SK-N-SH treated with all-trans-retinoic acid at 6 μM for 48 hours (cell line): ENCODE data around the gene ASAH2B.

ENCODE experiments used
- ATAC-seq: fragments of 200-7000 bp; cut with Tn5 transposase; 3 replicates; pipeline ENCODE4 v1.9.1; 2020; ENCODE audit warnings: mild to moderate bottlenecking, moderate library complexity
- ARNTL ChIP-seq: fragments of 450-650 bp; formaldehyde crosslinking; IDR thresholded peaks from 2 replicates; pipeline ENCODE4 v1.5.0; 2020; ENCODE audit warnings: low read depth, mild to moderate bottlenecking, moderate library complexity, borderline replicate concordance
- BACH2 ChIP-seq: fragments of 250-450 bp; sonication (Bioruptor Pico); IDR thresholded peaks from 2 replicates; pipeline ENCODE4 v1.9.0; 2021; ENCODE audit warnings: mild to moderate bottlenecking, borderline replicate concordance
- CREB5 ChIP-seq: fragments of 250-450 bp; sonication (Bioruptor Pico); IDR thresholded peaks from 2 replicates; pipeline ENCODE4 v1.5.1; 2020; ENCODE audit warnings: low read depth, mild to moderate bottlenecking, moderate library complexity
- CSDC2 ChIP-seq: fragments of 250-450 bp; sonication (Bioruptor Pico); IDR thresholded peaks from 2 replicates; pipeline ENCODE4 v1.5.0; 2020; ENCODE audit warnings: mild to moderate bottlenecking, moderate library complexity
- CSRNP3 ChIP-seq: fragments of 250-450 bp; sonication (Bioruptor Pico); IDR thresholded peaks from 2 replicates; pipeline ENCODE4 v1.5.1; 2021; ENCODE audit warnings: mild to moderate bottlenecking, moderate library complexity
- ESRRG ChIP-seq: fragments of 250-450 bp; sonication (Bioruptor Pico); IDR thresholded peaks from 2 replicates; pipeline ENCODE4 v1.6.1; 2021; ENCODE audit warnings: mild to moderate bottlenecking
- GLIS3 ChIP-seq: fragments of 250-450 bp; sonication (Bioruptor Pico); IDR thresholded peaks from 2 replicates; pipeline ENCODE4 v1.5.0; 2020; ENCODE audit warnings: mild to moderate bottlenecking, moderate library complexity
- ISL1 ChIP-seq: fragments of 250-450 bp; sonication (Bioruptor Pico); IDR thresholded peaks from 2 replicates; pipeline ENCODE4 v2.1.2; 2022; ENCODE audit warnings: mild to moderate bottlenecking, moderate library complexity
- PATZ1 ChIP-seq: fragments of 250-450 bp; sonication (Bioruptor Pico); IDR thresholded peaks from 2 replicates; pipeline ENCODE4 v1.8.0; 2020; ENCODE audit warnings: mild to moderate bottlenecking, moderate library complexity, borderline replicate concordance
- PPARA ChIP-seq: fragments of 250-450 bp; sonication (Bioruptor Pico); IDR thresholded peaks from 2 replicates; pipeline ENCODE4 v1.5.0; 2020; ENCODE audit warnings: mild to moderate bottlenecking, borderline replicate concordance
- RARB ChIP-seq: fragments of 250-450 bp; sonication (Bioruptor Pico); IDR thresholded peaks from 2 replicates; pipeline ENCODE4 v1.8.0; 2021; ENCODE audit warnings: mild to moderate bottlenecking, moderate library complexity
- TCF4 ChIP-seq: fragments of 250-450 bp; sonication (Bioruptor Pico); IDR thresholded peaks from 2 replicates; pipeline ENCODE4 v1.8.0; 2021; ENCODE audit warnings: mild to moderate bottlenecking, moderate library complexity, borderline replicate concordance
- TOX ChIP-seq: fragments of 250-450 bp; sonication (Bioruptor Pico); IDR thresholded peaks from 2 replicates; pipeline ENCODE4 v1.8.0; 2021; ENCODE audit warnings: mild to moderate bottlenecking, moderate library complexity, borderline replicate concordance
- ZC3H10 ChIP-seq: fragments of 250-450 bp; sonication (Bioruptor Pico); IDR thresholded peaks from 2 replicates; pipeline ENCODE4 v1.5.1; 2021; ENCODE audit warnings: mild to moderate bottlenecking, moderate library complexity
- ZFP3 ChIP-seq: fragments of 250-450 bp; sonication (Bioruptor Pico); IDR thresholded peaks from 2 replicates; pipeline ENCODE4 v1.5.0; 2020; ENCODE audit warnings: mild to moderate bottlenecking, moderate library complexity
- ZFP30 ChIP-seq: fragments of 450-650 bp; formaldehyde crosslinking; IDR thresholded peaks from 2 replicates; pipeline ENCODE4 v1.5.0; 2022; ENCODE audit warnings: mild to moderate bottlenecking, moderate library complexity
- ZNF565 ChIP-seq: fragments of 450-650 bp; formaldehyde crosslinking; conservative IDR thresholded peaks from 2 replicates; pipeline ENCODE4 v1.5.0; 2020; ENCODE audit warnings: low read depth, mild to moderate bottlenecking, moderate library complexity
- ZNF70 ChIP-seq: fragments of 450-650 bp; formaldehyde crosslinking; IDR thresholded peaks from 2 replicates; pipeline ENCODE4 v1.5.0; 2020; ENCODE audit warnings: mild to moderate bottlenecking, moderate library complexity
- ZNF8 ChIP-seq: fragments of 450-650 bp; formaldehyde crosslinking; IDR thresholded peaks from 2 replicates; pipeline ENCODE4 v1.5.0; 2020; ENCODE audit warnings: mild to moderate bottlenecking, moderate library complexity
- TF ChIP-seq, protein P1 (sequence below): fragments of 250-450 bp; sonication (Bioruptor Pico); IDR thresholded peaks from 2 replicates; pipeline ENCODE4 v1.8.0; 2021; ENCODE audit warnings: low read depth, mild to moderate bottlenecking, moderate library complexity, borderline replicate concordance

ASAH2B gene

GRCh38 chr10:50796693-50797092, 57.0 kb downstream of the ASAH2B start:
- no peak for TF ChIP-seq ZNF8 (CRISPR knock-in tag)
- no peak for ATAC-seq

DNA sequence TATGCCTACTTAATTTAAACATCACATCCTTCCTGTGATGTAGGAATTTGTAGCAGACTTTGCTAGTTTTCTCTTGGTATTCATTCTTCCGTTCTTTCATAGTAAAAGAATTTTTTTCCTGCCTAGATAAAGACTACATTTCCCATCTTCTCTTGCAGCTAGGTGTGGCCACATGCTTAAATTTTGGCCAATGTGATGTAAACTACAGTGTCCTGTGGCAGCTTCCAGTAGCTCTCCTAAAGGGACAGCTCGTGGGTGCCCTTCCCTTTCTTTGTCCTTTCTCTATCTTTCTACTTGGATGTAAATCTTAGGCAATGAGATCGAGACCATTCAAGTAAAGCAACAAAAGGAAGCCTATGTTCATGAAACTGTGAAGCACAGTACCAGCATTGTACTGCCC, 58.6 kb downstream of the ASAH2B start:
- ATAC-seq, result no peak

GRCh38 chr10:50799595-50799994, 59.9 kb downstream of the ASAH2B start:
- no peak for ATAC-seq
- TF ChIP-seq PATZ1, result no peak
- no peak for TF ChIP-seq TOX (CRISPR knock-in tag)
- no peak for TF ChIP-seq ZNF565
- no peak for TF ChIP-seq ISL1 (CRISPR knock-in tag)
- TF ChIP-seq ARNTL (CRISPR knock-in tag), result no peak
- no peak for TF ChIP-seq RARB
- no peak for TF ChIP-seq PPARA (CRISPR knock-in tag)
- TF ChIP-seq CREB5 (CRISPR knock-in tag), result no peak
- TF ChIP-seq, protein P1, sequence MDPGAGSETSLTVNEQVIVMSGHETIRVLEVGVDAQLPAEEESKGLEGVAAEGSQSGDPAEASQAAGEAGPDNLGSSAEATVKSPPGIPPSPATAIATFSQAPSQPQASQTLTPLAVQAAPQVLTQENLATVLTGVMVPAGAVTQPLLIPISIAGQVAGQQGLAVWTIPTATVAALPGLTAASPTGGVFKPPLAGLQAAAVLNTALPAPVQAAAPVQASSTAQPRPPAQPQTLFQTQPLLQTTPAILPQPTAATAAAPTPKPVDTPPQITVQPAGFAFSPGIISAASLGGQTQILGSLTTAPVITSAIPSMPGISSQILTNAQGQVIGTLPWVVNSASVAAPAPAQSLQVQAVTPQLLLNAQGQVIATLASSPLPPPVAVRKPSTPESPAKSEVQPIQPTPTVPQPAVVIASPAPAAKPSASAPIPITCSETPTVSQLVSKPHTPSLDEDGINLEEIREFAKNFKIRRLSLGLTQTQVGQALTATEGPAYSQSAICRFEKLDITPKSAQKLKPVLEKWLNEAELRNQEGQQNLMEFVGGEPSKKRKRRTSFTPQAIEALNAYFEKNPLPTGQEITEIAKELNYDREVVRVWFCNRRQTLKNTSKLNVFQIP (CRISPR knock-in tag), result no peak
- no peak for TF ChIP-seq BACH2 (CRISPR knock-in tag)
- no peak for TF ChIP-seq ZNF70 (CRISPR knock-in tag)
- no peak for TF ChIP-seq CSRNP3 (CRISPR knock-in tag)
- no peak for TF ChIP-seq TCF4 (CRISPR knock-in tag)
- TF ChIP-seq ZFP3 (CRISPR knock-in tag), result no peak
- no peak for TF ChIP-seq ZC3H10
- TF ChIP-seq CSDC2, result no peak
- no peak for TF ChIP-seq ZNF8 (CRISPR knock-in tag)
- TF ChIP-seq, all 23 proteins: peak for 0

More for the DNA sequence above, 58.6 kb downstream of the ASAH2B start:
- TF ChIP-seq TCF4 (CRISPR knock-in tag), result no peak
- no peak for TF ChIP-seq PPARA (CRISPR knock-in tag)
- no peak for TF ChIP-seq ZNF565
- TF ChIP-seq RARB, result no peak
- TF ChIP-seq ESRRG (CRISPR knock-in tag), result no peak
- TF ChIP-seq, protein P1 (CRISPR knock-in tag), result no peak
- TF ChIP-seq CSRNP3 (CRISPR knock-in tag), result no peak
- TF ChIP-seq ZFP30, result no peak
- TF ChIP-seq GLIS3, result no peak
- no peak for TF ChIP-seq ZFP3 (CRISPR knock-in tag)
- no peak for TF ChIP-seq CREB5 (CRISPR knock-in tag)
